Uterus (tissue), 4 donors: Measurements from ENCODE around the gene DPF3. TPM values are rescaled to one million over a fixed set of nuclear protein-coding genes. Genes with fewer than 3 reads are reported as not detected.

Source experiments
- DNase-seq, 2 donors: peaks; one replicate each; pipeline ENCODE4 v3.0.0-alpha.2; 2019 to 2020
- H3K27ac ChIP-seq, 2 donors: fragments of 200-600 bp; sonication (generic); 1 replicate in 1 of 2; 2 replicates in 1 of 2; pipeline ENCODE4 v1.5.1; 2016 to 2018
- H3K27me3 ChIP-seq, 2 donors: fragments of 200-600 bp; sonication (generic); one replicate each; pipeline ENCODE4 v1.5.1; 2018 to 2019; ENCODE audit warnings: control low read depth in 1 of 2
- H3K36me3 ChIP-seq, 2 donors: fragments of 200-600 bp; sonication (generic); one replicate each; pipeline ENCODE4 v1.5.1; 2019; ENCODE audit warnings: control low read depth in 1 of 2
- H3K4me1 ChIP-seq, 2 donors: fragments of 200-600 bp; sonication (generic); one replicate each; pipeline ENCODE4 v1.5.1; 2018 to 2019; ENCODE audit warnings: control low read depth in 1 of 2
- H3K4me3 ChIP-seq, 2 donors: fragments of 200-600 bp; sonication (generic); 1 replicate in 1 of 2; 2 replicates in 1 of 2; pipeline ENCODE4 v1.5.1; 2018 to 2019; ENCODE audit warnings: mild to moderate bottlenecking in 1 of 2
- H3K9me3 ChIP-seq, 2 donors: fragments of 200-600 bp; sonication (generic); one replicate each; pipeline ENCODE4 v1.5.1; 2019; ENCODE audit warnings: control low read depth in 1 of 2
- CTCF ChIP-seq, 4 experiments: fragments of 200-600 bp in 2 of 4; fragments of 450-650 bp in 2 of 4; sonication (generic) in 2 of 4; IDR thresholded peaks; one replicate each; pipeline ENCODE4 v1.5.1; 2016 to 2019; ENCODE audit warnings: antibody characterized with exemption in 4 of 4, mild to moderate bottlenecking in 2 of 4, moderate library complexity in 1 of 4
- POLR2A ChIP-seq, 2 donors: fragments of 450-650 bp; IDR thresholded peaks; one replicate each; pipeline ENCODE4 v1.6.1; 2016; ENCODE audit warnings: antibody characterized with exemption in 2 of 2, mild to moderate bottlenecking in 1 of 2, moderate library complexity in 1 of 2
- intact Hi-C: fragments of 100-400 bp; cut with DNase I; formaldehyde crosslinking; loops from one replicate; pipeline ENCODE4 v1.15.1; 2023; ENCODE audit warnings: low total_unique reads
- total RNA-seq, 4 donors: library from RNA; depleted of rRNA in 3 of 4; stranded (reverse); fragments of >200 nt in 3 of 4; gene quantifications; one replicate each; pipeline versions ENCODE4 v1.1.0 to v1.2.4, GENCODE V29; 2014 to 2023
- donor health status: DM: yes; HTN: yes; CAD: no.

DPF3 gene
- total RNA-seq, 4 donors from 2014 or later = 1.6 to 2.8 TPM; not detected in 2

GRCh38 chr14:72836085-72836484, 57.8 kb downstream of the DPF3 start:
- no peak for DNase-seq
- intact Hi-C loops = no loop called here
- no peak for TF ChIP-seq POLR2A (IDR thresholded peaks at IDR 0.05)
- no peak for TF ChIP-seq CTCF (IDR thresholded peaks at IDR 0.05)
- Histone ChIP-seq H3K4me1 (no peaks in the 10 kb centered on the region), H3K9me3 (no peaks in the 10 kb centered on the region), H3K27me3 (no peaks in the 10 kb centered on the region), H3K27ac (no peak overlapping the region), H3K4me3 (no peak overlapping the region), H3K36me3 (no peaks in the 10 kb centered on the region)

- Histone ChIP-seq H3K36me3 (no peaks in the 10 kb centered on the region), H3K9me3 (no peaks in the 10 kb centered on the region), H3K4me1 (no peaks in the 10 kb centered on the region), H3K27me3 (no peaks in the 10 kb centered on the region), H3K27ac (no peak overlapping the region), H3K4me3 (no peak overlapping the region)
- TF ChIP-seq POLR2A (IDR thresholded peaks at IDR 0.05) (no peak), CTCF (IDR thresholded peaks at IDR 0.05) (no peak)
- no peak for DNase-seq
- intact Hi-C loops = no loop called here
Observed at GRCh38 chr14:72833174-72833573, 60.7 kb downstream of the DPF3 start.

- Histone ChIP-seq H3K27me3 (no peaks in the 10 kb centered on the region), H3K4me1 (no peaks in the 10 kb centered on the region), H3K36me3 (no peaks in the 10 kb centered on the region), H3K27ac (no peak overlapping the region), H3K4me3 (no peak overlapping the region), H3K9me3 (no peaks in the 10 kb centered on the region)
- TF ChIP-seq CTCF (IDR thresholded peaks at IDR 0.05) (no peak), POLR2A (IDR thresholded peaks at IDR 0.05) (no peak)
- peak in 1 of 2 donors; percentile 15 for DNase-seq
- intact Hi-C loops = no loop called here
Observed at GRCh38 chr14:72830786-72831594, 62.9 kb downstream of the DPF3 start.

GRCh38 chr14:72830356-72830755, 63.5 kb downstream of the DPF3 start:
- no peaks in the 10 kb centered on the region for H3K27me3 ChIP-seq
- H3K9me3 ChIP-seq = no peaks in the 10 kb centered on the region
- H3K36me3 ChIP-seq = no peaks in the 10 kb centered on the region
- TF ChIP-seq CTCF (IDR thresholded peaks at IDR 0.05) (no peak), POLR2A (IDR thresholded peaks at IDR 0.05) (no peak)
- DNase-seq = no peak
- H3K27ac ChIP-seq = no peak overlapping the region
- no peak overlapping the region for H3K4me3 ChIP-seq
- intact Hi-C loops = no loop called here
- H3K4me1 ChIP-seq = no peaks in the 10 kb centered on the region

- no peaks in the 10 kb centered on the region for H3K9me3 ChIP-seq
- intact Hi-C loops = no loop called here
- no peak overlapping the region for H3K4me3 ChIP-seq
- H3K36me3 ChIP-seq = no peaks in the 10 kb centered on the region
- no peak for TF ChIP-seq CTCF (IDR thresholded peaks at IDR 0.05)
- no peak for TF ChIP-seq POLR2A (IDR thresholded peaks at IDR 0.05)
- no peak overlapping the region for H3K27ac ChIP-seq
- no peaks in the 10 kb centered on the region for H3K4me1 ChIP-seq
- no peak for DNase-seq
- H3K27me3 ChIP-seq = no peaks in the 10 kb centered on the region
Observed at GRCh38 chr14:72828604-72829003, 65.3 kb downstream of the DPF3 start.
